ENCODE data around the gene OR10K1. TPM values are rescaled to one million over a fixed set of nuclear protein-coding genes. Genes with fewer than 3 reads are reported as not detected.

The OR10K1 gene
- polyA plus RNA-seq, 1 experiment = not detected

DNA sequence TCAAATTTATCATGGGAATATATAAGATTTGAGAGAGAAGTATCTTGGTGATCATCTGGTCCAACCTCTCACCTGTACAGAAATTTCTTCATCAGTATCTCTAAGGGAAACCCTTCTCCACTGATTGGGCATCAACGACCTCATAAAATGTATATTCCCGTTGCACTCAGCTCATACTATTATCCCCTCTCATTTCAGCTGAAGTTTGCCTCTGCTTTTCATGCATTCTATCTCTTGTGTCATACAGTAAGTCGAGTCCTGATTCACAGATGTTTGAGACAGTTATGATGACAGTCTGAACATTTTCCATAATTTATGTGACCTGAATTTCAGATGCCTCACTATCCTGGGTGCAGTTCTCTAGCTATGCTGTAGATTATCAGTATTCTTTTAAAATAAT, 31.4 kb downstream of the OR10K1 start:
- ChIA-PET CTCF (interaction anchor here (1.5 kb wide), 1 partner anchor 34 kb away, joined by 4 read pairs; no protein-coding TSS in a partner anchor), POLR2A (no interaction called here)
- no peaks in the 10 kb centered on the region for H3K9me3 ChIP-seq (ENCODE audit: control insufficient read depth, insufficient read depth, low read length)
- TF ChIP-seq, protein P1, sequence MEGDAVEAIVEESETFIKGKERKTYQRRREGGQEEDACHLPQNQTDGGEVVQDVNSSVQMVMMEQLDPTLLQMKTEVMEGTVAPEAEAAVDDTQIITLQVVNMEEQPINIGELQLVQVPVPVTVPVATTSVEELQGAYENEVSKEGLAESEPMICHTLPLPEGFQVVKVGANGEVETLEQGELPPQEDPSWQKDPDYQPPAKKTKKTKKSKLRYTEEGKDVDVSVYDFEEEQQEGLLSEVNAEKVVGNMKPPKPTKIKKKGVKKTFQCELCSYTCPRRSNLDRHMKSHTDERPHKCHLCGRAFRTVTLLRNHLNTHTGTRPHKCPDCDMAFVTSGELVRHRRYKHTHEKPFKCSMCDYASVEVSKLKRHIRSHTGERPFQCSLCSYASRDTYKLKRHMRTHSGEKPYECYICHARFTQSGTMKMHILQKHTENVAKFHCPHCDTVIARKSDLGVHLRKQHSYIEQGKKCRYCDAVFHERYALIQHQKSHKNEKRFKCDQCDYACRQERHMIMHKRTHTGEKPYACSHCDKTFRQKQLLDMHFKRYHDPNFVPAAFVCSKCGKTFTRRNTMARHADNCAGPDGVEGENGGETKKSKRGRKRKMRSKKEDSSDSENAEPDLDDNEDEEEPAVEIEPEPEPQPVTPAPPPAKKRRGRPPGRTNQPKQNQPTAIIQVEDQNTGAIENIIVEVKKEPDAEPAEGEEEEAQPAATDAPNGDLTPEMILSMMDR (IDR thresholded peaks at IDR 0.05; ENCODE audit: low read depth, low read length) = no peak
- H3K27ac ChIP-seq (ENCODE audit: low read depth, low read length) = no peak overlapping the region
- no peaks in the 10 kb centered on the region for H3K27me3 ChIP-seq (ENCODE audit: control insufficient read depth, insufficient read depth, low read length)
- H3K4me3 ChIP-seq (ENCODE audit: low read depth, low read length) = no peak overlapping the region
- DNase-seq (ENCODE audit: low read depth, low spot score) = no peak

DNA sequence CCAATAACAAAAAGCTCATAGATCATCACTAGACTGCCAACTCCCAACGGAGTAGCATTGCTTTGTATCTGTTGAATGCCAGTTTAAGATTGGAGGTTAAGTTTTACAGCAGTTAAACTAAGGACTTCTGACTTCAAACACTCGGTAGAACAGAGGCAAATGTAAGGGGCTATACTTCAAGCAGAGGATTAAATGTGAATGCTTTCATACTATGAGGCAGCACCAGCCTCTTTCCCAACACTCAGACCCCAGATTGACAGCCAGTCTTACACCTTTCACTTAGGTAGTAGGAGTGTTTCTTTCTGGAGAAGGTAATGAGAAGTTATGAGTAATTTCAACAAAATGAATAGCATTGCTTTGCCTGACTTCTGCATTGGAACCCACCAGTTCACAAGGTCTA, 33.2 kb downstream of the OR10K1 start:
- Histone ChIP-seq H3K27ac (ENCODE audit: low read depth, low read length) (no peak overlapping the region), H3K4me3 (ENCODE audit: low read depth, low read length) (no peak overlapping the region), H3K9me3 (ENCODE audit: control insufficient read depth, insufficient read depth, low read length) (no peaks in the 10 kb centered on the region), H3K27me3 (ENCODE audit: control insufficient read depth, insufficient read depth, low read length) (no peaks in the 10 kb centered on the region)
- TF ChIP-seq, protein P1 (IDR thresholded peaks at IDR 0.05; ENCODE audit: low read depth, low read length) = no peak
- POLR2A ChIA-PET = no interaction called here
- no peak for DNase-seq (ENCODE audit: low read depth, low spot score)
- CTCF ChIA-PET = no interaction called here

DNA sequence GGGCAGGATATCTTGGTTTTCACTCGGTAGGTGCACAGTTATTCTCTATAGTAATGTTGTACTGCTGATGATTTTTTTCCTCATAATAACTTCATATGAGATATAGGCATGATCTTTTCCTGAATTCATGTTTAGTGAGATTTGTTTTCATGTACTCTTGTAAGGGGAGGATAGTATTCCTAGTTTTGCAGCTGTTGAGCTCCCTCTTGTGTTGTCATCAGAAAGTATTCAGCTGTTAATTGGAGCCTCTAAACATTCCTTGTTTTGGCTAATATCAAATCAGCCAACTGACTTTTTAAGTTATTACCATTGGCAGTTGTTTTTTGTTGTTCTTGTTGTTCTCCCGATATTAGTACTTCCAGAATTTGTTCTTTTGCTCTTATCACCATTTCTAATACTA, 34.7 kb downstream of the OR10K1 start:
- no peak for DNase-seq (ENCODE audit: low read depth, low spot score)
- TF ChIP-seq, protein P1 (IDR thresholded peaks at IDR 0.05; ENCODE audit: low read depth, low read length) = no peak
- ChIA-PET CTCF (no interaction called here), POLR2A (no interaction called here)
- Histone ChIP-seq H3K4me3 (ENCODE audit: low read depth, low read length) (no peak overlapping the region), H3K27me3 (ENCODE audit: control insufficient read depth, insufficient read depth, low read length) (no peaks in the 10 kb centered on the region), H3K27ac (ENCODE audit: low read depth, low read length) (no peak overlapping the region), H3K9me3 (ENCODE audit: control insufficient read depth, insufficient read depth, low read length) (no peaks in the 10 kb centered on the region)

DNA sequence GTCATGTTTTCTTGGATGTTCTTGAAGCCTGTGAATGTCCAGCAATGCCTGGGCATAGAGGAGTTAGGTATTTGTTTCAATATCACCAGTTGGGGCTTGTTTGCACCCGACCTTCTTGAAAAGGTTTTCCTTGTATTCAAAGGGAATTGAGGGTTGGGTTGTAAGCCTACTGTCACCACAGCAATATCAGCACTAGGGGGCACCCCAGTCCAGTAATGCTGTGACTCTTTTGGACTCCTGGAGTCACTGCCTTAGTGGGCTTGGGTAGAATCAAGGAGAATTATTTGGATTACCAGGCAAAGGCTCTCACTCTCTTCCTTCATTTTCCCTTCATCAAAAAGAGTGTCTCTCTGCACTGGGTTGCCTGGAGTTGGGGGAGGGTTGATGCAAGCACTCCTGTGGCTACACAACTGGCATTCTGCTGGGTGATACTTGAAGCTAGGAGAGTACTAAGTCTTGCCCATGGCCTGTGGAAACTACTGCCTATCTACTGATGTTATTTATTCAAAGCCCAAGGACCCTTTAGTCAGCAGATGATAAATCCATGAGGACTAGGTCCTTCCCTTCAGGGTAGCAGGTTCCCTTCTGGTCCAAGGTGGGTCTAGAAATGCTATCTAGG, 44.8 kb downstream of the OR10K1 start:
- ChIA-PET CTCF (interaction anchor here (0.6 to 2.6 kb wide), 4 partner anchors 17 to 565 kb away, joined by 3 to 12 read pairs (median 6); no protein-coding TSS in a partner anchor), POLR2A (no interaction called here)
- Histone ChIP-seq H3K27ac (ENCODE audit: low read depth, low read length) (no peak overlapping the region), H3K27me3 (ENCODE audit: control insufficient read depth, insufficient read depth, low read length) (no peaks in the 10 kb centered on the region), H3K4me3 (ENCODE audit: low read depth, low read length) (no peak overlapping the region), H3K9me3 (ENCODE audit: control insufficient read depth, insufficient read depth, low read length) (no peaks in the 10 kb centered on the region)
- TF ChIP-seq, protein P1 (IDR thresholded peaks at IDR 0.05; ENCODE audit: low read depth, low read length) = peak; percentile 46
- DNase-seq (ENCODE audit: low read depth, low spot score) = no peak

DNA sequence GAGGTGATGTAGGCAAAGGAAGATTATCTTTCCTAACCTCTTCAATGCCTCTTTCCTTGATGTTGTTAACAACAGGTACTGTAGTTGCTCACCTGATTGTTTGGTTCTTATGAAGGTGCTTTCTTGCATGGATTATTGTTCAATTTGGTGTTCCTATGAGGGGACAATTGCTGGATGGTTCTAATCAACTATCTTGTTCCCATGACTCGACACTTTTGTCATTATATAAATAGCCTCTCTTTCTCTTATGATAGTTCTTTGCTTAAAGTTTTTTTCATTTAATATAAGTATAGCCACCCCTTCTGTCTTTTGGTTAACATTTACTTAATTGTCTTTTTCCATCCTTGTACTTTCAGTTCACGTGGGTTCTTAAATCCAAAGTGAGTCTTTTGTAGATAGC, 45.9 kb downstream of the OR10K1 start:
- DNase-seq (ENCODE audit: low read depth, low spot score) = no peak
- Histone ChIP-seq H3K27ac (ENCODE audit: low read depth, low read length) (no peak overlapping the region), H3K9me3 (ENCODE audit: control insufficient read depth, insufficient read depth, low read length) (no peaks in the 10 kb centered on the region), H3K27me3 (ENCODE audit: control insufficient read depth, insufficient read depth, low read length) (no peaks in the 10 kb centered on the region), H3K4me3 (ENCODE audit: low read depth, low read length) (no peak overlapping the region)
- TF ChIP-seq, protein P1 (IDR thresholded peaks at IDR 0.05; ENCODE audit: low read depth, low read length) = no peak
- POLR2A ChIA-PET = no interaction called here
- CTCF ChIA-PET = interaction anchor here (2.6 kb wide), 1 partner anchor 490 kb away, joined by 12 read pairs; no protein-coding TSS in a partner anchor

Data from AG04450 (cell line).